ENCODE results near the gene KLHDC4.

DNA sequence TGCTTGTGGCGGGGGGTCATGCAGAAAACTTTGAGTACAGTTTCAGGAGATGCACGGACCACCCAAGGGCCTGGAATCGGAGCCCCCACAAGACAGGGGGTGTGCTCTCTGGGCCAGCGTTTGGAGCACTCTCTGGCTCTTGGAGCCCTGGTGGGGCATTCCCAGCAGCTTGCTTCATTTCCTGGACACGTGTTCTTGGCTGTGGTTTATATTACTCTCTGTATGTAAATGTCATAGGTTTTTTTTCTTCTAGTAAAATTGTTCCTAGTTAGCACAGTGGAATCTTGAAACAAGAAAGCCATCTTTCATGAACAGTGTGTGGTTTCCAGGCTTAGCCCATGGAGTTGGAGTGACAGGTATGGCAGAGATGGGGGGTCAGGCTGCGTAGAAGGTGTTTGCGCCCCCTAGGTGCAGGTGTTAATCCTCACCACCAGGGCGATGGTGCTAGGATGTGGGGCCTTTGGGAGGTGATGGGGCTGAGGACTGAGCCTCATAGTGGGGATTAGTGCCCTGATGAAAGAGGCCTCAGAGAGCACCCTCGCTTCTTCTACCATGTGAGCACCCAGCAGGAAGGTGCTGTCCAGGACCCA, 83.7 kb downstream of the KLHDC4 start:
- TF ChIP-seq, protein P1, sequence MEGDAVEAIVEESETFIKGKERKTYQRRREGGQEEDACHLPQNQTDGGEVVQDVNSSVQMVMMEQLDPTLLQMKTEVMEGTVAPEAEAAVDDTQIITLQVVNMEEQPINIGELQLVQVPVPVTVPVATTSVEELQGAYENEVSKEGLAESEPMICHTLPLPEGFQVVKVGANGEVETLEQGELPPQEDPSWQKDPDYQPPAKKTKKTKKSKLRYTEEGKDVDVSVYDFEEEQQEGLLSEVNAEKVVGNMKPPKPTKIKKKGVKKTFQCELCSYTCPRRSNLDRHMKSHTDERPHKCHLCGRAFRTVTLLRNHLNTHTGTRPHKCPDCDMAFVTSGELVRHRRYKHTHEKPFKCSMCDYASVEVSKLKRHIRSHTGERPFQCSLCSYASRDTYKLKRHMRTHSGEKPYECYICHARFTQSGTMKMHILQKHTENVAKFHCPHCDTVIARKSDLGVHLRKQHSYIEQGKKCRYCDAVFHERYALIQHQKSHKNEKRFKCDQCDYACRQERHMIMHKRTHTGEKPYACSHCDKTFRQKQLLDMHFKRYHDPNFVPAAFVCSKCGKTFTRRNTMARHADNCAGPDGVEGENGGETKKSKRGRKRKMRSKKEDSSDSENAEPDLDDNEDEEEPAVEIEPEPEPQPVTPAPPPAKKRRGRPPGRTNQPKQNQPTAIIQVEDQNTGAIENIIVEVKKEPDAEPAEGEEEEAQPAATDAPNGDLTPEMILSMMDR (IDR thresholded peaks at IDR 0.05): no peak
- TF ChIP-seq POLR2AphosphoS5 (IDR thresholded peaks at IDR 0.05): no peak
- no peak for TF ChIP-seq POLR2A (IDR thresholded peaks at IDR 0.05)
